GM12892 (cell line): ENCODE measurements around the gene MMP14.

Experiments used
- POLR2AphosphoS5 ChIP-seq: IDR thresholded peaks from 2 replicates; pipeline ENCODE4 v1.6.1; 2011; ENCODE audit warnings: low read depth, low read length, control low read depth
- TAF1 ChIP-seq: IDR thresholded peaks from 2 replicates; pipeline ENCODE4 v1.6.1; 2011; ENCODE audit warnings: low read depth, mild to moderate bottlenecking, control low read depth, low read length, borderline replicate concordance

GRCh38 chr14:22885975-22886374 is 49.6 kb downstream of the MMP14 start:
- no peak for TF ChIP-seq TAF1
- TF ChIP-seq POLR2AphosphoS5 = no peak
